Measurements from ENCODE around the gene CREB3L2. TPM values are rescaled to one million over a fixed set of nuclear protein-coding genes. Genes with fewer than 3 reads are reported as not detected.

CREB3L2 gene
- total and polyA plus RNA-seq, 7 donors = 2.2 to 14.7 (median 6.7) TPM

DNA sequence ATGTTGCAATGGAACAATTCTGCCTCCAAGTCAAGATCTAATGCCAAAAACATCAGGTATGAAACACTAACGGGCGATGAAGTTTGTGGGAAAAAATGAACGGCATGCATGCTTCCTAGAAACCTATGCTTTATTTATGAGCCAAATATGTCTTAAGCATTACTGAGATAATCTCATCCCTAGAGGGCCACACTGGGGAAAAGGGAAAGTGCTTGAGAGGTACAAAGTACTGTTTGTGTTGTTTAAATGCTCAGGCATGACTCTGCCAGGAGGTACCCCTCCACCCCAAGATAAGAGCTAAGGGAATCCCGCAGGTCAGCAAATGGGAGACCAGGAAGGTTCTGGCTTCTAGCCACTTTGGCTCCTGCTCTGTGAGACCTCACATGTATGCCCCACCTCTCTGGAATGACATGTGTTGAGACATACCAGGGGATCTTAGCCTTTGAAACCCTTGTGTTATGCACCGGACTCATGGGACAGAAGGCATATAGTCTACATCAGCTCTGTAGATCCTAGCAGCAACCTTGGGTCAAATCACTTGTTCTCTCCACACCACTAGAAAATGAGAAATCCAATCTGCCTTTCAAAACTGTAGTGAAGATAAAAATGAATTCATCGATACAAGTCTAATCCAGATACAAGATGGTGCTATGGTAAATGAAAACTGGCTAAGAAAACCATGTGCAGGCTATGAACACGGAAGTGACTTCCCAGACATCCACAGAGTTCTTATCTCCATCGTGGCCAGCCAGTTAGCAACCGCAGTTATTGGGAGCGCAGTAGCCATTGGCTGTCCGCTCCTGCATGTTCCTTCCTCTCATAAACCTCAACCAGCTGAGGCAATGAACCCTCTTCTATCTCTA lies 61.0 kb downstream of the CREB3L2 start:
- H3K4me3 ChIP-seq = no peak overlapping the region
- peaks cover 0 to under 1% of the 10 kb centered on the region in 2 donors for H3K36me3 ChIP-seq (ENCODE audit: insufficient read depth in 1 of 2, low read depth in 1 of 2)
- intact Hi-C loops (cut with DNase I) = loop anchor here in 1 of 2 donors (5.0 to 10.0 kb wide), 2 partner anchors 46 to 1404 kb away; partner anchors contain the start of gene FMC1
- ATAC-seq (no peak), DNase-seq (no peak)
- TF ChIP-seq, protein P1, sequence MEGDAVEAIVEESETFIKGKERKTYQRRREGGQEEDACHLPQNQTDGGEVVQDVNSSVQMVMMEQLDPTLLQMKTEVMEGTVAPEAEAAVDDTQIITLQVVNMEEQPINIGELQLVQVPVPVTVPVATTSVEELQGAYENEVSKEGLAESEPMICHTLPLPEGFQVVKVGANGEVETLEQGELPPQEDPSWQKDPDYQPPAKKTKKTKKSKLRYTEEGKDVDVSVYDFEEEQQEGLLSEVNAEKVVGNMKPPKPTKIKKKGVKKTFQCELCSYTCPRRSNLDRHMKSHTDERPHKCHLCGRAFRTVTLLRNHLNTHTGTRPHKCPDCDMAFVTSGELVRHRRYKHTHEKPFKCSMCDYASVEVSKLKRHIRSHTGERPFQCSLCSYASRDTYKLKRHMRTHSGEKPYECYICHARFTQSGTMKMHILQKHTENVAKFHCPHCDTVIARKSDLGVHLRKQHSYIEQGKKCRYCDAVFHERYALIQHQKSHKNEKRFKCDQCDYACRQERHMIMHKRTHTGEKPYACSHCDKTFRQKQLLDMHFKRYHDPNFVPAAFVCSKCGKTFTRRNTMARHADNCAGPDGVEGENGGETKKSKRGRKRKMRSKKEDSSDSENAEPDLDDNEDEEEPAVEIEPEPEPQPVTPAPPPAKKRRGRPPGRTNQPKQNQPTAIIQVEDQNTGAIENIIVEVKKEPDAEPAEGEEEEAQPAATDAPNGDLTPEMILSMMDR (IDR thresholded peaks at IDR 0.05) = no peak
- H3K9me3 ChIP-seq = no peaks in the 10 kb centered on the region
- H3K4me1 ChIP-seq = peaks cover 40% of the 10 kb centered on the region
- no peak overlapping the region for H3K27ac ChIP-seq
- 66 to 69% (median 69%) methylated on average over 11 of the region's 11 CpGs for WGBS, 3 donors
- H3K27me3 ChIP-seq (ENCODE audit: insufficient read depth in 3 of 3, low read length in 2 of 3) = no peaks in the 10 kb centered on the region

DNA sequence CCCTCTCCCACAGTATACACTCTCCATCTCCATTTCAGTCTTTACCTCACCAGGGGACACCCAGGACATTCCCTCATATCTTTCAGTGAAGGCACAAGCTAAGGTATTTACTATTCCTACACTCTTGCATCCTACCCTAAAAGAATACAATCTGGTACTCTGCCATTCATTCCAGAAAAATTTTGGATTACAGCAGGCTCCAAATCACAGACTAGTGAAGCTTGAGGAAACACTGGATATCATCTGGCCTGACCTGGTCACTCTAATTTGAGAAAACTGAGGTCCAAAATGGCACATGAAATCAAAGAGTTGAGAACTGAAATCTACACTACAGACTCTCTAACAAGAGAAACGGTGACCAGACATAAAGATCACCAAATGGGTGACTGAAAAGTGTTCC lies 61.7 kb downstream of the CREB3L2 start:
- Histone ChIP-seq H3K27me3 (ENCODE audit: insufficient read depth in 3 of 3, low read length in 2 of 3) (no peaks in the 10 kb centered on the region), H3K36me3 (ENCODE audit: insufficient read depth in 1 of 2, low read depth in 1 of 2) (no peaks in the 10 kb centered on the region), H3K9me3 (no peaks in the 10 kb centered on the region), H3K4me1 (peaks cover 45% of the 10 kb centered on the region), H3K27ac (no peak overlapping the region), H3K4me3 (no peak overlapping the region)
- ATAC-seq (no peak), DNase-seq (no peak)
- intact Hi-C loops (cut with DNase I) = loop anchor here in 1 of 2 donors (5.0 to 10.0 kb wide), 2 partner anchors 47 to 1405 kb away; partner anchors contain the start of gene FMC1
- 8 to 30% (median 27%) methylated on average over 1 of the region's 1 CpG for WGBS, 3 donors
- TF ChIP-seq, protein P1 (IDR thresholded peaks at IDR 0.05) = no peak

DNA sequence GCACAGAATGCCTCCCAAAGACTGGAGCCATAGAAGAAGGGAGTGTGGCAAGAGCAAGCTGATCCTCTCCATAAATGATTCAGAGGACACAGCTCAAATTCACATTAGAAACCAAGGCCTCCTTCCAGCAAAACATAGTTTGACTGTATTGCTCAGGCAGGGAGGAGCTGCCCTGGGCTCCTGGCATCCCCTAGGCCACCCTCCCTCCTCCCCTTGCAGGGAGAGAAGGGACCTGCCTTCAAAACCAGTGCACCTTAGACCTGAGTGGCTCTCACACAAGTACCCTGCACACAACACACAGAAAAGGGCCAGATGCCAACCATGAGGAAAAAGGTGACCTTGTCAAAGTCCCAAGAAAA lies 64.7 kb downstream of the CREB3L2 start:
- no peaks in the 10 kb centered on the region for H3K27me3 ChIP-seq (ENCODE audit: insufficient read depth in 3 of 3, low read length in 2 of 3)
- intact Hi-C loops (cut with DNase I) = no loop called here
- ATAC-seq (peak; percentile 85 to 92 (median 89)), DNase-seq (peak; percentile 30 to 63)
- no peaks in the 10 kb centered on the region for H3K9me3 ChIP-seq
- peak overlapping the region; percentile 20 for H3K4me3 ChIP-seq
- no peaks in the 10 kb centered on the region for H3K36me3 ChIP-seq (ENCODE audit: insufficient read depth in 1 of 2, low read depth in 1 of 2)
- TF ChIP-seq, protein P1 (IDR thresholded peaks at IDR 0.05) = no peak
- H3K4me1 ChIP-seq = peaks cover 46% of the 10 kb centered on the region
- peak overlapping the region; percentile 79 for H3K27ac ChIP-seq

DNA sequence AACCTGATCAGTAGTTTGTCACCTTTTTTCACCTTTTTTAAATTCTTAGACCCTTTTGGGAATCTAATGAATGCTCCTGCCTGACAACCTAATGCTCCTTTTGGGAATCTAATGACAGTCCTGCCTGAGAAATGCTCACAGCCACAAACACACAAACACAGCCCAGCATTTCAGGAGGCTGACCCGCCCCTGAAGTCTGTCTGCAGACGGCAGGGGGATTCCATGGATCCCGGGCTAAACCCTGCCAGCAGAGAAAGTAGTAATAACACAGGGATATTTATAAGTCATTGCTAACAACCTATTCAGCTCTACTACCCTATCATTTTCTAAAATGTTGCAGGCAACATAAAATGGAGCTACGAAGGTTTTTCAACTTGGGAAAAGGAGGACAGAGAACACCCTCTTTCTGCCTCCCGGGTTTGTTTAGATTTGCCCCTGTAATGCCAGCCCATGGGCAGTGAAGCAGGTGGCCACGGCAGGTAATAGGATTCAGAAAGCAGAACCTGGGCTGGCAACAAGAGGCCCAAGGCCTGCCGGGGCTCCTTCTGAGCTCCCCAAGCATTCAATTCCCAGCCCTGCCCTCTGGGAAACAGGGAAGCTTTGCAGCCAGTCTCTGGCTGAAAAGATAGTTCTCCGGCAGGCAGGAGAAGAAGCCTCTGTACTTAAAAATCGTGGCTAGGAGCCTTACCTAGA lies 65.2 kb downstream of the CREB3L2 start:
- intact Hi-C loops (cut with DNase I) = no loop called here
- peaks cover 46% of the 10 kb centered on the region for H3K4me1 ChIP-seq

More for the DNA sequence above, 65.2 kb downstream of the CREB3L2 start:
- no peak for DNase-seq
- Histone ChIP-seq H3K36me3 (ENCODE audit: insufficient read depth in 1 of 2, low read depth in 1 of 2) (no peaks in the 10 kb centered on the region), H3K9me3 (no peaks in the 10 kb centered on the region), H3K27ac (peak overlapping the region; percentile 79), H3K27me3 (ENCODE audit: insufficient read depth in 3 of 3, low read length in 2 of 3) (no peaks in the 10 kb centered on the region), H3K4me3 (peak overlapping the region; percentile 20)
- TF ChIP-seq, protein P1 (IDR thresholded peaks at IDR 0.05) = no peak
- ATAC-seq = peak in 3 of 4 donors; percentile 42 to 63 (median 55)
- 35 to 59% (median 44%) methylated on average over 9 of the region's 9 CpGs for WGBS, 3 donors

Data from psoas muscle (tissue), 8 donors.